GM23248 (cell line): Measurements from ENCODE around the gene STARD3.

Experiments used
- EZH2 ChIP-seq: fragments of 200-600 bp; sonication (generic); IDR thresholded peaks from 2 replicates; pipeline ENCODE4 v1.6.1; 2018; ENCODE audit warnings: antibody characterized with exemption, mild to moderate bottlenecking; ENCODE audit not compliant: insufficient read depth, poor library complexity, severe bottlenecking
- EZH2phosphoT487 ChIP-seq: fragments of 200-600 bp; sonication (generic); IDR thresholded peaks from 2 replicates; pipeline ENCODE4 v1.6.1; 2018; ENCODE audit warnings: antibody characterized with exemption, moderate library complexity, mild to moderate bottlenecking, low read depth; ENCODE audit not compliant: insufficient read depth

GRCh38 chr17:39602533-39603303 lies 34.2 kb upstream of the STARD3 start:
- TF ChIP-seq EZH2 (no peak), EZH2phosphoT487 (no peak)
